GM23338 (cell line): ENCODE results near the gene USF2. TPM values are rescaled to one million over a fixed set of nuclear protein-coding genes. Genes with fewer than 3 reads are reported as not detected.

Experiments
- ATAC-seq: fragments of 200-7000 bp; cut with Tn5 transposase; 3 replicates; pipeline ENCODE4 v1.9.1; 2020
- DNase-seq: peaks from one replicate; pipeline ENCODE4 v3.0.0-alpha.2; 2015; ENCODE audit warnings: low spot score
- H2AFZ ChIP-seq: fragments of 200-600 bp; sonication (generic); 2 replicates; pipeline ENCODE4 v1.8.0; 2016; ENCODE audit warnings: antibody characterized with exemption, mild to moderate bottlenecking, moderate library complexity
- H3F3A ChIP-seq: fragments of 200-600 bp; sonication (generic); replicated peaks from 2 replicates; pipeline ENCODE4 v1.8.0; 2017; ENCODE audit warnings: antibody characterized with exemption, mixed run types, low read depth
- H3K27ac ChIP-seq: fragments of 200-600 bp; sonication (generic); 2 replicates; pipeline ENCODE4 v1.6.1; 2016; ENCODE audit warnings: low read depth
- H3K27me3 ChIP-seq: fragments of 200-600 bp; sonication (generic); 2 replicates; pipeline ENCODE4 v1.8.0; 2016; ENCODE audit warnings: mild to moderate bottlenecking, mixed run types, moderate library complexity; ENCODE audit not compliant: insufficient read depth
- H3K36me3 ChIP-seq: fragments of 200-600 bp; sonication (generic); 2 replicates; pipeline ENCODE4 v1.8.0; 2016; ENCODE audit warnings: mild to moderate bottlenecking; ENCODE audit not compliant: insufficient read depth
- H3K4me1 ChIP-seq: fragments of 200-600 bp; sonication (generic); 2 replicates; pipeline ENCODE4 v1.8.0; 2016; ENCODE audit warnings: mild to moderate bottlenecking, moderate library complexity; ENCODE audit not compliant: insufficient read depth
- H3K4me2 ChIP-seq: fragments of 200-600 bp; sonication (generic); 2 replicates; pipeline ENCODE4 v1.7.1; 2017; ENCODE audit warnings: mixed run types
- H3K4me3 ChIP-seq: fragments of 200-600 bp; sonication (generic); 2 replicates; pipeline ENCODE4 v1.6.1; 2016; ENCODE audit warnings: mixed run types
- H3K79me2 ChIP-seq: fragments of 200-600 bp; sonication (generic); replicated peaks from 2 replicates; pipeline ENCODE4 v1.8.0; 2017; ENCODE audit warnings: mild to moderate bottlenecking; ENCODE audit not compliant: insufficient read depth
- H3K9me2 ChIP-seq: fragments of 200-600 bp; sonication (generic); 2 replicates; pipeline ENCODE4 v1.8.0; 2017; ENCODE audit not compliant: insufficient read depth
- H4K20me1 ChIP-seq: fragments of 200-600 bp; sonication (generic); replicated peaks from 2 replicates; pipeline ENCODE4 v1.8.0; 2017; ENCODE audit warnings: mild to moderate bottlenecking; ENCODE audit not compliant: insufficient read depth
- H3K27ac Mint-ChIP-seq: 2 replicates; pipeline ENCODE4 v1.8.0; 2020; ENCODE audit warnings: inconsistent platforms, mild to moderate bottlenecking, moderate library complexity, mixed read lengths
- H3K27me3 Mint-ChIP-seq: 3 replicates; pipeline ENCODE4 v1.8.0; 2022; ENCODE audit warnings: low read depth, mild to moderate bottlenecking, moderate library complexity, mixed read lengths, inconsistent platforms; ENCODE audit not compliant: insufficient read depth, poor library complexity
- H3K36me3 Mint-ChIP-seq: 3 replicates; pipeline ENCODE4 v1.8.0; 2021; ENCODE audit warnings: low read depth, mild to moderate bottlenecking, inconsistent platforms, moderate library complexity, mixed read lengths
- H3K4me1 Mint-ChIP-seq: 3 replicates; pipeline ENCODE4 v1.8.0; 2020; ENCODE audit warnings: mild to moderate bottlenecking, inconsistent platforms, mixed read lengths
- H3K4me3 Mint-ChIP-seq: 3 replicates; pipeline ENCODE4 v1.8.0; 2021; ENCODE audit warnings: moderate library complexity, mild to moderate bottlenecking, inconsistent platforms, mixed read lengths
- H3K9me3 Mint-ChIP-seq: 3 replicates; pipeline ENCODE4 v1.8.0; 2020; ENCODE audit warnings: moderate library complexity, mild to moderate bottlenecking, inconsistent platforms, mixed read lengths
- EZH2 ChIP-seq: fragments of 200-600 bp; sonication (generic); IDR thresholded peaks from one replicate; pipeline ENCODE4 v1.8.0; 2017; ENCODE audit warnings: antibody characterized with exemption, mild to moderate bottlenecking, low read depth; ENCODE audit not compliant: unreplicated experiment
- EZH2phosphoT487 ChIP-seq: fragments of 200-600 bp; sonication (generic); IDR thresholded peaks from one replicate; pipeline ENCODE4 v1.8.1; 2018; ENCODE audit warnings: antibody characterized with exemption; ENCODE audit not compliant: unreplicated experiment
- JUNB ChIP-seq: IDR thresholded peaks from one replicate; pipeline ENCODE4 v1.6.1; 2016; ENCODE audit warnings: antibody characterized with exemption; ENCODE audit not compliant: unreplicated experiment
- NANOG ChIP-seq: IDR thresholded peaks from 2 replicates; pipeline ENCODE4 v1.6.1; 2016; ENCODE audit warnings: antibody characterized with exemption, borderline replicate concordance
- POLR2AphosphoS5 ChIP-seq: IDR thresholded peaks from 2 replicates; pipeline ENCODE4 v1.6.1; 2016; ENCODE audit warnings: antibody characterized with exemption, low read depth
- STAT1 ChIP-seq: IDR thresholded peaks from one replicate; pipeline ENCODE4 v1.6.1; 2016; ENCODE audit warnings: antibody characterized with exemption; ENCODE audit not compliant: unreplicated experiment
- ZNF331 ChIP-seq: fragments of 250-450 bp; sonication (Bioruptor Pico); IDR thresholded peaks from 2 replicates; pipeline ENCODE4 v1.5.0; 2020; ENCODE audit warnings: low read depth, mild to moderate bottlenecking, moderate library complexity
- ZNF462 ChIP-seq: fragments of 250-450 bp; sonication (Bioruptor Pico); IDR thresholded peaks from 2 replicates; pipeline ENCODE4 v1.5.0; 2020; ENCODE audit warnings: mild to moderate bottlenecking, moderate library complexity
- polyA plus RNA-seq: library from polyadenylated mRNA; unstranded; fragments of >200 nt; fragmentation: Nextera tagmentation; extraction: Ambion mirVana; gene quantifications from 2 replicates; pipeline ENCODE4 v1.2.1, GENCODE V29; 2016
- total RNA-seq: library from RNA; depleted of rRNA; stranded (reverse); fragments of >200 nt; shearing (Covaris generic); gene quantifications from 2 replicates; pipeline ENCODE4 v1.2.3, GENCODE V29; 2014
- TF ChIP-seq, protein P1 (sequence below): IDR thresholded peaks from 2 replicates; pipeline ENCODE4 v1.6.1; 2016; ENCODE audit warnings: antibody characterized with exemption
- TF ChIP-seq, protein P2 (sequence below), 2 experiments: fragments of 200-600 bp in 1 of 2; sonication (generic) in 1 of 2; conservative IDR thresholded peaks; 2 replicates each; pipeline versions ENCODE4 v1.5.1 to v1.6.1; 2016 to 2017; ENCODE audit warnings: antibody characterized with exemption in 2 of 2, low read depth in 2 of 2, mild to moderate bottlenecking in 2 of 2, moderate library complexity in 1 of 2

The USF2 gene
- total and polyA plus RNA-seq, 2 experiments from 2014 or later, result 28.9 to 60.5 TPM

DNA sequence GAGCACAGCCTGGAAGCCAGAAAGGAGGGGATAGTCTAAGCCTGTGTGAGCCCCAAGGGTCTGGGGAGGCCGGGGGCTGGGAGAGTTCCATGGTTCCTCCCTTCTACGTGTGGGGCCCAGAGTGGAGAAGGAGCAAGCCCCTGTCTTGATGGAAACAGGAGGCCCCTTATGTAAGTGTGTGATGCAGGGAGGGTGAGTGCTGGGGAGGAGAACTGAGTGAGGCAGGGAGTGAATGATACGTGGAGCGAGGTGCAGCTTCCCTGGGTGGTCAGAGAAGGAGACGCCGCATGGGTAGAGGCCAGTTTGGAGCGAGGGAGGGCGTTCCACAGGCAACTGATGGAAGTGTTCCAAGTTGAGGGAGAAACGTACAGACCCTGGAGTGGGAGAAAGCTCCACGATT is 39.2 kb downstream of the USF2 start:
- Mint-ChIP-seq H3K36me3 (no peaks in the 10 kb centered on the region), H3K27me3 (peaks cover 10% of the 10 kb centered on the region), H3K4me3 (no peak overlapping the region), H3K27ac (peak overlapping the region; percentile 9; the same call in 1 of the 2 replicates), H3K4me1 (peaks cover 5% of the 10 kb centered on the region), H3K9me3 (no peaks in the 10 kb centered on the region; the same call in 2 of the 3 replicates)
- Histone ChIP-seq H3K79me2 (no peaks in the 10 kb centered on the region), H3K9me2 (no peaks in the 10 kb centered on the region), H3K4me1 (no peaks in the 10 kb centered on the region), H4K20me1 (no peaks in the 10 kb centered on the region), H3K4me2 (no peak overlapping the region), H2AFZ (no peak overlapping the region), H3K27ac (no peak overlapping the region), H3F3A (no peaks in the 10 kb centered on the region), H3K36me3 (no peaks in the 10 kb centered on the region), H3K27me3 (no peaks in the 10 kb centered on the region), H3K4me3 (no peak overlapping the region)
- DNase-seq (no peak), ATAC-seq (no peak)
- TF ChIP-seq ZNF331 (CRISPR knock-in tag), result no peak
- no peak for TF ChIP-seq ZNF462 (CRISPR knock-in tag)
- TF ChIP-seq JUNB, result no peak
- TF ChIP-seq, protein P1, sequence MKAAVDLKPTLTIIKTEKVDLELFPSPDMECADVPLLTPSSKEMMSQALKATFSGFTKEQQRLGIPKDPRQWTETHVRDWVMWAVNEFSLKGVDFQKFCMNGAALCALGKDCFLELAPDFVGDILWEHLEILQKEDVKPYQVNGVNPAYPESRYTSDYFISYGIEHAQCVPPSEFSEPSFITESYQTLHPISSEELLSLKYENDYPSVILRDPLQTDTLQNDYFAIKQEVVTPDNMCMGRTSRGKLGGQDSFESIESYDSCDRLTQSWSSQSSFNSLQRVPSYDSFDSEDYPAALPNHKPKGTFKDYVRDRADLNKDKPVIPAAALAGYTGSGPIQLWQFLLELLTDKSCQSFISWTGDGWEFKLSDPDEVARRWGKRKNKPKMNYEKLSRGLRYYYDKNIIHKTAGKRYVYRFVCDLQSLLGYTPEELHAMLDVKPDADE, result no peak
- TF ChIP-seq NANOG, result no peak

DNA sequence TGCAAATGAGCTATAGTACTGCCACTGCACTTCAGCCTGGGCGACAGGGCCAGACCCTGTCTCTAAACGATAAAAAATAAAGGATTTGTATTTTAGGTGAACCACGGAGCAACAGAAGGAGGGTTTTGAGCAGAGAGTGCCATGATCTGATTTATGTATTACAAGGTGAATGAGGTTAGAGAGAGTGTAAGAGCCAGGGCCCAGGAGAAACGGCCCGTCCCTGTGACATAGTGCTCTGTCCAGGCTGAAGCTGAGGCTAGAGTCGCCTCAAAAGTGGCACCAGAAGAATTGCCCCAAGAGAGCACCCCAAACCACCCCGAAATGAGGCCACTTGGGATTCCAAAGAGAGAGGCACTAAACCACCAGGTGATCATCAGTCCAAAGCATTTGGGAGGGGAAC is 40.1 kb downstream of the USF2 start:
- Mint-ChIP-seq H3K9me3 (no peaks in the 10 kb centered on the region; the same call in 2 of the 3 replicates), H3K4me1 (peaks cover 3% of the 10 kb centered on the region), H3K36me3 (no peaks in the 10 kb centered on the region), H3K27me3 (peaks cover 8% of the 10 kb centered on the region), H3K27ac (no peak overlapping the region), H3K4me3 (no peak overlapping the region)
- H2AFZ ChIP-seq, result no peak overlapping the region
- ATAC-seq, result no peak
- H3K9me2 ChIP-seq, result no peaks in the 10 kb centered on the region
- H3K79me2 ChIP-seq, result no peaks in the 10 kb centered on the region
- no peaks in the 10 kb centered on the region for H3K36me3 ChIP-seq
- no peak overlapping the region for H3K4me3 ChIP-seq
- no peaks in the 10 kb centered on the region for H3F3A ChIP-seq
- no peaks in the 10 kb centered on the region for H3K27me3 ChIP-seq
- H4K20me1 ChIP-seq, result no peaks in the 10 kb centered on the region
- no peak overlapping the region for H3K4me2 ChIP-seq
- DNase-seq, result no peak
- H3K4me1 ChIP-seq, result no peaks in the 10 kb centered on the region
- H3K27ac ChIP-seq, result no peak overlapping the region
- no peak for TF ChIP-seq EZH2phosphoT487
- no peak for TF ChIP-seq STAT1
- TF ChIP-seq NANOG, result no peak
- no peak for TF ChIP-seq EZH2
- TF ChIP-seq, protein P1, result no peak
- TF ChIP-seq POLR2AphosphoS5, result no peak
- no peak for TF ChIP-seq JUNB
- TF ChIP-seq, protein P2, sequence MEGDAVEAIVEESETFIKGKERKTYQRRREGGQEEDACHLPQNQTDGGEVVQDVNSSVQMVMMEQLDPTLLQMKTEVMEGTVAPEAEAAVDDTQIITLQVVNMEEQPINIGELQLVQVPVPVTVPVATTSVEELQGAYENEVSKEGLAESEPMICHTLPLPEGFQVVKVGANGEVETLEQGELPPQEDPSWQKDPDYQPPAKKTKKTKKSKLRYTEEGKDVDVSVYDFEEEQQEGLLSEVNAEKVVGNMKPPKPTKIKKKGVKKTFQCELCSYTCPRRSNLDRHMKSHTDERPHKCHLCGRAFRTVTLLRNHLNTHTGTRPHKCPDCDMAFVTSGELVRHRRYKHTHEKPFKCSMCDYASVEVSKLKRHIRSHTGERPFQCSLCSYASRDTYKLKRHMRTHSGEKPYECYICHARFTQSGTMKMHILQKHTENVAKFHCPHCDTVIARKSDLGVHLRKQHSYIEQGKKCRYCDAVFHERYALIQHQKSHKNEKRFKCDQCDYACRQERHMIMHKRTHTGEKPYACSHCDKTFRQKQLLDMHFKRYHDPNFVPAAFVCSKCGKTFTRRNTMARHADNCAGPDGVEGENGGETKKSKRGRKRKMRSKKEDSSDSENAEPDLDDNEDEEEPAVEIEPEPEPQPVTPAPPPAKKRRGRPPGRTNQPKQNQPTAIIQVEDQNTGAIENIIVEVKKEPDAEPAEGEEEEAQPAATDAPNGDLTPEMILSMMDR (conservative IDR thresholded peaks at IDR 0.05; ENCODE audit: low read depth in 2 of 2), result no peak
